PC-9 (cell line): ENCODE results near the gene TMEM47. TPM values are rescaled to one million over a fixed set of nuclear protein-coding genes. Genes with fewer than 3 reads are reported as not detected.

ENCODE experiments used
- Bru-seq: library from RNA; stranded (reverse); fragments of 400-500 nt; gene quantifications from one replicate; lab custom pipeline; 2021; lab: Mats Ljungman, UMichigan
- BruChase-seq, 2 experiments: library from RNA; stranded (reverse); fragments of 400-500 nt; gene quantifications; one replicate each; lab custom pipeline; 2021; lab: Mats Ljungman, UMichigan
- BruUV-seq: library from RNA; stranded (reverse); fragments of 400-500 nt; replicated peaks from 2 replicates; lab custom pipeline; 2021; lab: Mats Ljungman, UMichigan
- CTCF ChIA-PET: fragments of 300-600 bp; sonication (Branson Sonifier 250); formaldehyde crosslinking; loops from one replicate; lab custom pipeline; 2022; ENCODE audit warnings: antibody characterized with exemption; lab: Charles Lee
- POLR2A ChIA-PET: fragments of 300-600 bp; sonication (Branson Sonifier 250); formaldehyde crosslinking; loops from one replicate; lab custom pipeline; 2022; ENCODE audit warnings: antibody characterized with exemption; ENCODE audit not compliant: unreplicated experiment; lab: Charles Lee
- DNase-seq, 2 experiments: peaks; one replicate each; pipeline versions ENCODE4 v3.0.0 to v3.0.0-alpha.2; 2015 to 2022; ENCODE audit warnings: mixed read lengths in 1 of 2
- H2AFZ ChIP-seq: fragments of 200-600 bp; sonication (generic); 2 replicates; pipeline ENCODE4 v1.8.1; 2017; ENCODE audit warnings: antibody characterized with exemption
- H3F3A ChIP-seq: fragments of 200-600 bp; sonication (generic); 2 replicates; pipeline ENCODE4 v1.8.1; 2017; ENCODE audit warnings: antibody characterized with exemption, mild to moderate bottlenecking, low read depth; ENCODE audit not compliant: insufficient read depth
- H3K27ac ChIP-seq: fragments of 200-600 bp; sonication (generic); 2 replicates; pipeline ENCODE4 v1.6.1; 2016; ENCODE audit warnings: mixed run types
- H3K27me3 ChIP-seq: fragments of 200-600 bp; sonication (generic); 2 replicates; pipeline ENCODE4 v1.6.1; 2016; ENCODE audit warnings: low read depth, mixed run types; ENCODE audit not compliant: insufficient read depth
- H3K36me3 ChIP-seq: fragments of 200-600 bp; sonication (generic); 2 replicates; pipeline ENCODE4 v1.6.1; 2016; ENCODE audit warnings: low read depth, mixed run types
- H3K4me1 ChIP-seq: fragments of 200-600 bp; sonication (generic); replicated peaks from 2 replicates; pipeline ENCODE4 v1.6.1; 2016; ENCODE audit warnings: mixed run types; ENCODE audit not compliant: insufficient read depth
- H3K4me2 ChIP-seq: fragments of 200-600 bp; sonication (generic); 2 replicates; pipeline ENCODE4 v1.6.1; 2017; ENCODE audit warnings: mixed run types
- H3K4me3 ChIP-seq: fragments of 200-600 bp; sonication (generic); 2 replicates; pipeline ENCODE4 v1.6.1; 2016; ENCODE audit warnings: mixed run types
- H3K79me2 ChIP-seq: fragments of 200-600 bp; sonication (generic); 2 replicates; pipeline ENCODE4 v1.6.1; 2017; ENCODE audit warnings: low read depth, mixed run types
- H3K9me2 ChIP-seq: fragments of 200-600 bp; sonication (generic); 2 replicates; pipeline ENCODE4 v1.8.1; 2017; ENCODE audit warnings: mild to moderate bottlenecking; ENCODE audit not compliant: insufficient read depth
- H3K9me3 ChIP-seq: fragments of 200-600 bp; sonication (generic); 2 replicates; pipeline ENCODE4 v1.8.1; 2016; ENCODE audit warnings: low read depth; ENCODE audit not compliant: insufficient read depth
- H4K20me1 ChIP-seq: fragments of 200-600 bp; sonication (generic); 2 replicates; pipeline ENCODE4 v1.8.1; 2017; ENCODE audit not compliant: insufficient read depth
- CTCF ChIP-seq: fragments of 200-600 bp; sonication (generic); conservative IDR thresholded peaks from 2 replicates; pipeline ENCODE4 v1.6.1; 2017; ENCODE audit warnings: mixed run types, antibody characterized with exemption, mild to moderate bottlenecking, moderate library complexity
- EZH2 ChIP-seq: fragments of 200-600 bp; sonication (generic); IDR thresholded peaks from 2 replicates; pipeline ENCODE4 v1.8.0; 2017; ENCODE audit warnings: antibody characterized with exemption, low read depth
- intact Hi-C: fragments of 100-400 bp; cut with micrococcal nuclease; formaldehyde crosslinking; loops from one replicate; pipeline ENCODE4 v1.10.0; 2022; ENCODE audit not compliant: unreplicated experiment
- long read RNA-seq: library from polyadenylated mRNA; stranded (forward); transcript quantifications from one replicate; pipeline ENCODE4 v2.0.0, GENCODE V29; 2022
- total RNA-seq: library from RNA; stranded (reverse); gene quantifications from 2 replicates; pipeline ENCODE4 v1.2.3, GENCODE V29; 2021

The TMEM47 gene
- total RNA-seq (not detected in 2 replicates), Bru-seq, nascent RNA (not detected), BruChase-seq, experiment 1, labeled RNA remaining after a 2-hour chase (percentile 10 among the genes with signal in this experiment), BruChase-seq, experiment 2, labeled RNA remaining after a 6-hour chase (percentile 13 among the genes with signal in this experiment)
- long read RNA-seq: 0 reads

GRCh38 chrX:34656842-34657725 lies at the start of gene TMEM47:
Gene TMEM47, minus strand, starts transcription at chrX:34657285. Its CDS starts 256 bp downstream, at chrX:34657029.
- peak in 1 of 2 experiments; percentile 42 for DNase-seq
- Histone ChIP-seq H2AFZ (peak within 1 kb of the TSS; percentile 60; the same call in 1 of the 2 replicates), H3K27me3 (no peaks in the 10 kb centered on the region), H3K36me3 (no peaks in the 10 kb centered on the region), H3F3A (no peaks in the 10 kb centered on the region), H4K20me1 (no peaks in the 10 kb centered on the region), H3K9me3 (no peaks in the 10 kb centered on the region), H3K27ac (no peak within 1 kb of the TSS), H3K4me3 (peak within 1 kb of the TSS; percentile 47; the same call in 1 of the 2 replicates), H3K9me2 (no peaks in the 10 kb centered on the region), H3K4me1 (no peaks in the 10 kb centered on the region), H3K79me2 (no peaks in the 10 kb centered on the region), H3K4me2 (peak within 1 kb of the TSS; percentile 69)
- TF ChIP-seq CTCF (no peak), EZH2 (no peak)
- POLR2A ChIA-PET: no interaction called here
- intact Hi-C loops: no loop called here
- no TSS peak for BruUV-seq
- CTCF ChIA-PET: no interaction called here

DNA sequence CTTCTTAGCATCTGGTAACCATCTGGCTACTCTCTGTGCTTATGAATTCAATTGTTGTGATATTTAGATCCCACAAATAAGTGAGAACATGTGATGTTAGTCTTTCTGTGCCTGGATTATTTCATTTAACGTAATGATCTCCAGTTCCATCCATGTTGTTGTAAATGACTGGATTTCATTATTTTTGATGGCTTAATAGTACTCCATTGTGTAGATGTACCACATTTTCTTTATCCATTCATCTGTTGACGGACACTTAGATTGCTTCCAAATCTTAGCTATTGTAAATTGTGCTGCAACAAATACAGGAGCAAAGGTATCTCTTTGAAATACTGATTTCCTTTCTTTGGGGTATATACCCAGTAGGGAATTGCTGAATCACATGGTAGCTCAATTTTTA lies 30.0 kb upstream of the TMEM47 start:
- Histone ChIP-seq H3K9me2 (no peaks in the 10 kb centered on the region), H2AFZ (no peak overlapping the region), H3K4me3 (no peak overlapping the region), H4K20me1 (no peaks in the 10 kb centered on the region), H3K4me2 (no peak overlapping the region), H3K36me3 (no peaks in the 10 kb centered on the region), H3F3A (no peaks in the 10 kb centered on the region), H3K27me3 (no peaks in the 10 kb centered on the region), H3K4me1 (no peaks in the 10 kb centered on the region), H3K27ac (no peak overlapping the region), H3K79me2 (no peaks in the 10 kb centered on the region), H3K9me3 (no peaks in the 10 kb centered on the region)
- DNase-seq: no peak
- BruUV-seq: no TSS peak
- ChIA-PET POLR2A (no interaction called here), CTCF (no interaction called here)
- intact Hi-C loops: no loop called here
- TF ChIP-seq EZH2 (no peak), CTCF (no peak)

DNA sequence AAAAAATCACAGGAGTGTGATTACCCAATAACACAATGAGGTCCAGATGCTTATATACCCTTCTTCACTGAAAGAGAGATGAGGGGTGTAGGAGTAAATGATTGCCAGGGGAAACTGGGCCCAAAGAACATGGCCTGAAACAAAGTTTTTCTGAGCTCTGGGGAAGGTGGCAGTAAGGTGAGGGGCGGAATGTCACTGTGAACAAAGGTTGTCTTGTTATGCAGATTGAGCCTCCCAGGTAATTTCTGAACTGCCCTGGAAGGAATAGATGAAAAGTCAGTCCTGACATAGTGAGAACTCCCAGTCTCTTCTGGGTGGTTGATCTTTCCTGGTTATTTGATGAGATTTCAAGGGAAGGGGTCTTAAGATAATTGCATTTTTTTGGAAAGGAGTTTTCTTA lies 2.5 kb upstream of the TMEM47 start:
- no TSS peak for BruUV-seq
- intact Hi-C loops: no loop called here
- Histone ChIP-seq H3K9me2 (no peaks in the 10 kb centered on the region), H2AFZ (no peak overlapping the region), H3K79me2 (no peaks in the 10 kb centered on the region), H4K20me1 (no peaks in the 10 kb centered on the region), H3K27ac (no peak overlapping the region), H3K4me2 (no peak overlapping the region), H3K9me3 (no peaks in the 10 kb centered on the region), H3K36me3 (no peaks in the 10 kb centered on the region), H3F3A (no peaks in the 10 kb centered on the region), H3K4me1 (no peaks in the 10 kb centered on the region), H3K27me3 (no peaks in the 10 kb centered on the region), H3K4me3 (no peak overlapping the region)
- ChIA-PET CTCF (no interaction called here), POLR2A (no interaction called here)
- TF ChIP-seq EZH2: no peak
- no peak for TF ChIP-seq CTCF
- DNase-seq: no peak
